ENCODE results near the gene TP73.

The TP73 gene

GRCh38 chr1:3663999-3664699 is 11.8 kb downstream of the TP73 start:
- Histone ChIP-seq H3K79me2 (ENCODE audit: low read length) (no peaks in the 10 kb centered on the region), H3K36me3 (replicated peaks; ENCODE audit: low read depth, low read length) (no peaks in the 10 kb centered on the region), H3K4me1 (ENCODE audit: low read length) (peaks cover 67% of the 10 kb centered on the region), H3K9me3 (ENCODE audit: insufficient read depth, low read length) (no peaks in the 10 kb centered on the region), H3K4me2 (ENCODE audit: low read length) (peak overlapping the region; percentile 63), H3K9ac (ENCODE audit: low read length) (peak overlapping the region; percentile 17; the same call in 1 of the 2 replicates), H3K27ac (ENCODE audit: low read length) (peak overlapping the region; percentile 2; the same call in 1 of the 2 replicates), H3K4me3 (ENCODE audit: low read length) (peak overlapping the region; percentile 33; the same call in 1 of the 2 replicates), H3K27me3 (ENCODE audit: low read depth, low read length) (peaks cover 29% of the 10 kb centered on the region), H2AFZ (ENCODE audit: low read depth, low read length) (peak overlapping the region; percentile 28; the same call in 1 of the 2 replicates), H4K20me1 (ENCODE audit: insufficient read depth, low read length) (no peaks in the 10 kb centered on the region)
- TF ChIP-seq EZH2phosphoT487 (IDR thresholded peaks at IDR 0.05; ENCODE audit: low read depth) (no peak), CTCF (IDR thresholded peaks at IDR 0.05; ENCODE audit: low read depth, low read length) (no peak)

GRCh38 chr1:3664700-3665375 is 12.5 kb downstream of the TP73 start:
- Histone ChIP-seq H3K4me1 (ENCODE audit: low read length) (peaks cover 67% of the 10 kb centered on the region), H3K9ac (ENCODE audit: low read length) (peak overlapping the region; percentile 17; the same call in 1 of the 2 replicates), H2AFZ (ENCODE audit: low read depth, low read length) (peak overlapping the region; percentile 28; the same call in 1 of the 2 replicates), H3K36me3 (replicated peaks; ENCODE audit: low read depth, low read length) (no peaks in the 10 kb centered on the region), H3K4me2 (ENCODE audit: low read length) (peak overlapping the region; percentile 63), H4K20me1 (ENCODE audit: insufficient read depth, low read length) (no peaks in the 10 kb centered on the region), H3K27me3 (ENCODE audit: low read depth, low read length) (peaks cover 32% of the 10 kb centered on the region), H3K4me3 (ENCODE audit: low read length) (peak overlapping the region; percentile 33), H3K27ac (ENCODE audit: low read length) (peak overlapping the region; percentile 2; the same call in 1 of the 2 replicates), H3K79me2 (ENCODE audit: low read length) (no peaks in the 10 kb centered on the region), H3K9me3 (ENCODE audit: insufficient read depth, low read length) (no peaks in the 10 kb centered on the region)
- TF ChIP-seq CTCF (IDR thresholded peaks at IDR 0.05; ENCODE audit: low read depth, low read length) = no peak
- no peak for TF ChIP-seq EZH2phosphoT487 (IDR thresholded peaks at IDR 0.05; ENCODE audit: low read depth)

- Histone ChIP-seq H4K20me1 (ENCODE audit: insufficient read depth, low read length) (no peaks in the 10 kb centered on the region), H3K9ac (ENCODE audit: low read length) (no peak overlapping the region), H3K4me1 (ENCODE audit: low read length) (peaks cover 74% of the 10 kb centered on the region), H3K27me3 (ENCODE audit: low read depth, low read length) (peaks cover 41% of the 10 kb centered on the region), H3K4me3 (ENCODE audit: low read length) (no peak overlapping the region), H3K27ac (ENCODE audit: low read length) (no peak overlapping the region), H2AFZ (ENCODE audit: low read depth, low read length) (no peak overlapping the region), H3K4me2 (ENCODE audit: low read length) (peak overlapping the region; percentile 0; the same call in 1 of the 2 replicates), H3K79me2 (ENCODE audit: low read length) (no peaks in the 10 kb centered on the region), H3K36me3 (replicated peaks; ENCODE audit: low read depth, low read length) (no peaks in the 10 kb centered on the region), H3K9me3 (ENCODE audit: insufficient read depth, low read length) (no peaks in the 10 kb centered on the region)
- TF ChIP-seq CTCF (IDR thresholded peaks at IDR 0.05; ENCODE audit: low read depth, low read length) = no peak
- TF ChIP-seq EZH2phosphoT487 (IDR thresholded peaks at IDR 0.05; ENCODE audit: low read depth) = no peak
These were observed 15.8 kb downstream of the TP73 start for GRCh38 chr1:3668148-3668547.
